Daoy (cell line): ENCODE measurements around the gene EPB41L5. TPM values are rescaled to one million over a fixed set of nuclear protein-coding genes. Genes with fewer than 3 reads are reported as not detected.
A peak's percentile ranks its signal among the peaks of the same experiment; 100 is the strongest.
"Not testable (repeated sequence)": the region's sequence is repeated elsewhere in the genome, so short reads cannot be mapped to it uniquely, and the experiment has no call there.

Source experiments
- DNase-seq: peaks from one replicate; pipeline ENCODE4 v3.0.0-alpha.2; 2015; ENCODE audit warnings: low read depth
- total RNA-seq: library from RNA; depleted of rRNA; stranded (reverse); fragments of >200 nt; shearing (Covaris generic); gene quantifications from 2 replicates; pipeline ENCODE4 v1.2.3, GENCODE V29; 2014

Gene EPB41L5
- total RNA-seq, 1 experiment from 2014 or later, result 6.4 TPM

DNA sequence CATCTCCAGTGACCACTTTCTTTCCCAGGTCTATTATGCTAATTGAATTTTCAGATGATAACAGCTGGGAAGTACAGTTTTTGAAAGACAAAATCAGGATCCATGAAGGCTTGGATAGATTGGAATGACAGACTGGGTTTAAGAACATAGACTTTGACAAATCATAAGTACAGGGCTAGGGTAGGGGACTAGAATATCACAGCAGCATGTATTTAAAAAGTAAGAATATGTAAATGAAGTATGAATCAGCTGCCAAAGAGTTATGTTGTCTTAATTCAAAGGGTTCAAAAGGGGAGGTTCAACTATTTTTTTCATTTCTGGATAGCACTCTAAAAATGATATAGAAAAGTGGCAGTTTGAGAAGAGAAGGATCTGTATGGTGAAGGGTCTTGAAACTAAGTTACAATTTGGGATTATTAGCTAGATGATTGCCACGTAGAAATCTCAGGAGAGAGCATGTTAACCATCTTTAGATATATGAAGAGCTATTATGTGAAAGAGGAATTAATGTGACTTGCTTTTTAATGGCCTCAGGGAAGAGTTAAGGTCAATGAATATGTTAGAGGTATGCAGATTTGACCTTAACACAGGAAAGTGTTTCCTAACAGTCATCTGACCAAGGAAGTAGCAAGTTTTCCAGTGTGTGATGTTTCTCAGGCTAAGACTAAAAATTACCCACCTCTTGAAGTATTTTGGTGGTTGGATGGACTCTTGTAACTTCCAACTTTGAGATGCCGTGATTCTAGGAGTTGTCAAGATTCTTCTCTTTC, 128.6 kb downstream of the EPB41L5 start:
- DNase-seq, result no peak

DNA sequence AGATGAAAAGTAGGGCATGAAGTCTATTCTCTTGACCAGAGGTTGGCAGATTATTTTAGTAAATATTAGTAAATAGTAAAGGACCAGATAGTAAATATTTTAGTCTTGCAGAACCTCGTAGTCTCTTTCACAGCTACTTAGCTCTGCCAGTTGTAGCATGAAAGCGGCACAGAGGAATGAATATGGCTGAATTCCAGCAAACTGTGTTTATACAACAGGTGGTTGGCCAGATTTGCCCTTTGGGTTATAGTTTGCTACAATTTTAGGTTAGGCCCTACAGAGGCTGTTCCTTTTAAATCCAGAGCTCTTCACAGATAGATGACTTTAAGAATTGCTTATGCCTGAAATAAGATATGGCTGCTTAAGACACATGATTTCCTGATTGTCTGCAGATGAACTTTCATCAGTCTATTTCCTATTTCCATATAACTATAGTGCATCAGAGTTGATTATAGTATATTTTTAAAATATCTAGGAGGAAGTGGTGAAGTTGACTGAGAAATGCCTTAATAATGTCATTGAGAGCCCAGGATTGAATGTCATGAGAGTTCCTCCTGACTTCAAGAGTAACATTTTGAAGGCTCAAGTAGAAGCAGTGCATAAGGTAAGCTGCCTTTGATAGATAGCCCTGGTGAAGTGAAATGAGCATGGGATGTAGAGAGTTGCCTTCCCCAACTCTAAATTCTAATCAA, 129.8 kb downstream of the EPB41L5 start:
- DNase-seq, result no peak

DNA sequence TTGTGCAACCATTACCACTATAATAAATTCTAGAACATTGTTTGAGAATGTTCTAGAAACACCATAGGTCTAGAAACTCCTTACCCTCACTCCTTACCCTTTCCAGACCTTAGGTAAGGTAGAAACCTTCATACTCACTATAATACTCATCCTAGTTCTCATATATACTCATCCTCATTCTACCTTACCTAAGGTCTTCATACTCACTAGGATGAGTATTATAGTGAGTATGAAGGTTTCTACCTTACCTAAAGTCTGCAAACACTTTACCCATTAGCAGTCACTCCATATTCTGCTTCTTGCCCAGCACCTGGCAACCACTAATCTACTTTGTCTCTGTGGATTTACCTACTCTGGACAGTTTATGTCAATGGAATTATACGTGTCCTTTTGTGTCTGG, 135.4 kb downstream of the EPB41L5 start:
- no peak for DNase-seq

DNA sequence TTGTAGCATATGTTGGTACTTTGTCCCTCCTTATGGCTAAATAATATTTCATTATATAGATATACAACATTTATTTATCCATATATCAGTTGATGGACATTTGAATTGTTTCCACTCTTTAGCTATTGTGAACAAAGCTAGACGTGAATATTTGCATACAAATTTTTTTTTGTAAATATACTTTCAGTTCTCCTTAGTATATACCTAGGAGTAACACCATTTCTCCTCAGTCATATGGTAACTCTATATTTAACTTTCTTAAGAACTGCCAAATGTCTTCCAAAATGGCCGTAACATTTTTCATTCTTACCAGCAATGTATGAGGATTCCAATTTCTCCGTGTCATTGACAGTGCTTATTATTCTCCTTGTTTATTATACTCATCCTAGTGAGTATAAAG, 135.8 kb downstream of the EPB41L5 start:
- no peak for DNase-seq

DNA sequence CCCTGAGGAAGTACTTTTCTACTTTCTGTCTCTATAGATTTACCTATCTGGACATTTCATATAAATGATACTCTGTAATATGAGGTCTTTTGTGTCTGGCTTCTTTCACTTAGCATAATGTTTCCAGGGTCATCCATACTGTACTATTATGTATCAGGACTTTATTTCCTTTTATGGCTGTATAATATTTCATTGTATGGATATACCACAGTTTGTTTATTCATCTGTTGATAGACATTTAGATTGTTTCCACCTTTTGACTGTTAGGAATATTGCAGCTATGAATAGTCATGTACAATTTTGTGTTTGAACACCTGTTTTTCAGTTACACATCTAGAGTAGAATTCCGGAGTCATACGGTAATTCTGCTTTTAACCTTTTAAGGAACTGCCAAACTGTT, 136.5 kb downstream of the EPB41L5 start:
- DNase-seq, result no peak

DNA sequence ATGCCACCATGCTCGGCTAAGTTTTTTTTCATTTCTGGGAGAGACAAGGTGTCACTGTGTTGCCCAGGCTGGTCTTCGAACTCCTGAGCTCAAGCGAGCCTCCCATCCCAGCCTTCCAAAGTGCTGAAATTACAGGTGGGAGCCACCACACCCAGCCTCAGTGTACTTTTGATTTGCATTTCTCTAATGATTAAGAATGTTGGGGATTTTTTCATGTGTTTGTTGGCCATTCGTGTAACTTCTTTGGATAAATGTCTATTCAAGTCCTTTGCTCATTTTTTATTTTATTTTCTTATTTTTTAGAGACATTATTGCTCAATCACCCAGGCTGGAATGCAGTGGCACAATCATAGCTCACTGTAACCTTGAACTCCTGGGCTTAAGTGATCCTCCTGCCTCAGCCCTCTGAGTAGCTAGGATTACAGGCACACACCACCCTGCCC, 137.2 kb downstream of the EPB41L5 start:
- DNase-seq, result no peak

DNA sequence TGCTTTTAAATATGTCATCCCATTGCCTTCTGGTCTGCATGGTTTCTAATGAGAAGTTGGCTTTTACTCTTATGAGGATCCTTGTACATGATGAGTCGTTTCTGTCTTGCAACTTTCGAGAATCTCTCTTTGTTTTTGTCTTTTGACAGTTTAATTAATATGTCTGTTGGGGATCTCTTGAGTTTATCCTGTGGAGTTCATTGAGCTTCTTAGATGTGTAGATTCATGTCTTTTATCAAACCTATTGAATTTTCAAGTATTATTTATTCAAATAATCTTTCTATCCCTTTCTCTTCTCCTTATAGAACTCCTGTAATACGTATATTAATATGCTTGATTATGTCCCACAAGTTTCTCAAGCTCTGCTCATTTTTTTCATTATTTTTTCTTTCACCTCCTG, 142.4 kb downstream of the EPB41L5 start:
- DNase-seq, result no peak

DNA sequence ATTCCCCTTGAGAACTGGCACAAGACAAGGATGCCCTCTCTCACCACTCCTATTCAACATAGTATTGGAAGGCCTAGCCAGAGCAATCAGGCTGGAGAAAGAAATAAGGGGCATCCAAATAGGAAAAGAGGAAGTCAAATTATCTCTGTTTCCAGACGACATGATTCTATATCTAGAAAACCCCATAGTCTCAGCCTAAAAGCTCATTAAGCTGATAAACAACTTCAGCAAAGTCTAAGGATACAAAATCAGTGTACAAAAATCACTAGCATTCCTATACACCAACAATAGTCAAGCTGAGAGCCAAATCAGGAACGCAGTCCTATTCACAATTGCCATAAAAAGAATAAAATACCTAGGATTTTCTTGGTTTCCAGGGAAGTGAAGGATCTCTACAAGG, 145.8 kb downstream of the EPB41L5 start:
- DNase-seq, result not testable (repeated sequence)

DNA sequence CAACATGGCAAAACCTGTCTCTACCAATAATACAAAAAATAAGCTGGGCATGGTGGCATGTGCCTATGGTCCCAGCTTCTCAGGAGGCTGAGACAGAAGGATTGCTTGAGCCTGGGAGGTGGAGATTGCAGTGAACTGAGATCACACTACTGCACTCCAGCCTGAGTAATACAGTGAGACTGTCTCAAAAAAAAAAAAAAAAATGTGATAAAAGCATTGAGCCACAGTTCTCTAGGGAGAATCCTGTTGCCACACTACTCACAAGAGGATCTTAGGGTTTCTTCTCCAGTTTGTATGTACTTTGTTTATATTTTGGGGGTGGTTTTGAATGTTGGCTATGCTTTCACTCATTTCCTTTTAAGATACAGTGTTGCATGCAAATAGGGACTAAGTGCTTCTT, 148.3 kb downstream of the EPB41L5 start:
- no peak for DNase-seq

DNA sequence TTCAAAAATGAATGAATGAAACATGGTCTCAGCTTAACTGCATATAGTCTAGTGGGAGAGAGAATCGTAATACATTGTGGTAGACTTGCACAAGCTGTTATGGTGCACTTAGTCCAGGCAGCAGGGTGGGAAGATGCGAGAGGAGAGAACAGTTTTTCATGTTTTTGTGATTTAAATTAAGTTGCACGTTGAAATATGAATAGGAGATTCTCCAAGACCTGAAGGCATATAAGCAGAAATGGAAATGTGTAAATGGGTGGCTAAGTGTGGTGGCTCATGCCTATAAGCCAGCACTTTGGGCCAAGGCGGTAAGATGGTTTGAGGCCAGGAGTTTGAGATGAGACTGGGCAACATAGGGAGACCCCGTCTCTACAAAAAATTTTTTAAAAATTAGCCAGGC, 149.8 kb downstream of the EPB41L5 start:
- no peak for DNase-seq

DNA sequence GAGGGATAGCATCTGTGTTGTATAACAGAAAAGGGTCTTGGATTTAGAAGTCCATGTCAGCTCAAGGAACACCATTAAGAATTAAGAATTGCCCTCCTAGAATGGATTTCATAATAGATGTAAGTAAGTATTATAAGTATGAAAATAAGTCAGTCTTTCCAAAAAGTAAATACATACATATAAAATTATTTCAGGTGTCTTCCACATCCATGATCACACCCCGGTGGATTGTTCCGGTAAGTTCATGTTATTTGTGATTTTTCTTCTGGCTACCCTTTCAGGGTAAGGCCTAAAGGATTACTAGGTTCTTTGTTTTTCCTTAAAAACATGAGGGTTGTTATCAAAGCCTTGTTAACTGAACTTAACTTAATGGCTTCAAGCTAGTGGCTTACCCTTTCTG, 154.4 kb downstream of the EPB41L5 start:
- no peak for DNase-seq

DNA sequence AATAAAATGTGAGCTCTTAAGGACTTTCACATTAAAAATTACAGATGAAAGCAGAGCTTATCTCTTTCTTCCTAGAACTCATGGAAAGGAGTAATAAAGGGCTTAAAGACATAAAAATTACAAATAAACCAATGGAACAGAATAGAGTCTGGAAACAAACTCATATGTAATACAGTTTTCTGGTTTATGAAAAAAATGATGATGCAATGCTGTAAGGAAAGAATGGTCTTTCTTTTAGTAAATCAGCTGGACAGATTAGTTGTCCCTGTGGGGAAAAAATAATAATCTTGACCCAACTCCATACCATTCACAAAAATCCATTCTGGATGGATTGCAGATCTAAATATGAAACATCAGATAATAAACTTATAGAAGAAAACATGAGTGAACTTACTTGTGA, 156.1 kb downstream of the EPB41L5 start:
- DNase-seq, result no peak

DNA sequence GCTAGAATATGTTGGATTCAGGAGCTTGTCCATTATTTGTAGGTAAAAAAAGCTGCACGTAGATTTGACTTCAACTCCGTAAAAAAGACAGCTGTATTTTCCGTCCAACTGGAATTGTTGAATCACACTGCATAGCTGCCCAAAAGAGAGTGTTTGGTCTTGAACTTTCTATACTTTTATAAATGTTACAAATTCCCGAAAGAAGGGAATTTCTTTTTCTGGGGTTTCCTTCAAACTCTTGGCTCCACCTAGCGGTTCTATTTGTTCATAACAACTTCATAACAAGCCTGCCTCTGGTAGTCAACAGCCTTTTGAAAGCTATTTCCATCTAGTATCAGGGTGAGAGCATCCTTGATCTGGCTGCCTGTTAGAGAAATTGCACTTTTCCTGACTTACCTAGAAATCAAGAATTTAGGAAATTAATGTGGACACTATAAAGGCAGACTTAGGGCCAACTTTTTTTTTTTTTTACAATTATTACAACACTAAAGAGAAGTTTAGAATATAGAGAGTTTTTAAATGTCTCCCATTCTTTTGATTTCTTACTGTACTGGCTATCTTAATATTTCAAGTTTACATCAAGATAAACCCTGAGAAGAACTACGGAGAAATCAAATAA, 162.2 kb downstream of the EPB41L5 start:
- DNase-seq, result peak; percentile 23

DNA sequence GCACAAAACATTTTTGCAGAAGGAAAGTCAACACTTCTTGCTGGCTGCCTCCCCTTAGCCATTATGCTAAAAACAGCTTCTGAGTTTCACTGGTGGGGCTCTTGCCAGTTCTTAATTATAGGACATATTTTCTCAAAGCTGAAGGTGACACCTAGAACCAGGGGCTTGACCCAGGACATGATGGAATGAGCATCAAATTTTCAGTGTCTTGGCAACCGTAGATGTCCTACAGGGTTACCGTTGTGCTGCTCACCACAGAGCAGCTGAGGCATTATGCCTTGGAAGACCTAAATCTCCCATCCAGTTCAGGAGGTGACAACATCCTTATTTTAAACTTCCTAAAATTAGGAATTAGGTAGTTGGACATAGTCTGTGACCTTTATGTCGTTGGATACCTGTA, 163.6 kb downstream of the EPB41L5 start:
- DNase-seq, result no peak

DNA sequence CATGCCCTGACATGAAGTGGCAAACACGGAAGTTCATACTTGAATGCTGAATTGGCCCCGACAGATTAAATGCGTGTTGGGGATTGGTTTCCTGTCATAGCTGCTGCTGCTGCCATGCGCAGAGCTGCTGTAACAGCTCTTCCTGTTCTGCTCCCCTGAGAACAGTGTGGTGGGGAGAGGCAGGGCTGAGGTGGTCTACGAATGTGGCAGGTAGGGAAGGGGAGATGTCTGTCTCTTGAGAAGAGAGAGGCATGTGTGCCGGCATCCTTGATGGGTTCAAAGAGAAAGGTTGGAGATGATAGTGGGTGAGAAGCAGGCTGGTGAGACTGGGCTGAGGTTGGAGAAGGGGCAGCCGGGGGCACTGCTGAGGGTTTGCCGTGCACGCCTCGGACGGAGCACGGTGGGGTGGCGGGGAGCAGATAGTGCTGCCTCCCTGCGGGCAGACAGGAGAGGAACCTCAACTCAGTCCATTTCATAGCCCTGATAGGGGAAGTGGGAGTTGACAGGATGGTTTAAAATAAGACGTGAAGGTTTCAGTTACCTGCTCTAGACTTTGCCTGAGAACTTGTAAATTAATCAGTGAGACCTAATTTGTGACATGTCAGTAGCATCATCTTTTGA, 164.2 kb downstream of the EPB41L5 start:
- DNase-seq, result no peak

DNA sequence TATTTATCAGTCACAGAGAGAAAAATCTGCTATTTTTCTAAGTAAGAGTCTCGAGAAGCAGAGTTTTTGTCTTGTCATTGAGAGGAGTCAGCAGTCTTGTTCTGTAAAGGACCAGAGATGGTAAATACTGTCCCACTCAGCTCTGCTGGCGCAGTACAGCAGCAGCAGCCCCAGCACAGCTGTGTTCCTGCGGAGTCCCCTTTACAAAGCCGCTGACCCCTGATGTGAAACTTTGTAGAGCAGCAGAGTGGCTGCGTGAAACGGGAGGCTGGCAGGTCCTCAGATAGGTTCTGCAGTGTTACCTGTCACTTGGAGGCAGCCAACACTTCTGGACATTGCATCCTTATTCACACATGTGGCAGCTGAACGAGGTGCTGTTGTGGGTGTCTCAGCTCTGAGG, 165.1 kb downstream of the EPB41L5 start:
- no peak for DNase-seq

DNA sequence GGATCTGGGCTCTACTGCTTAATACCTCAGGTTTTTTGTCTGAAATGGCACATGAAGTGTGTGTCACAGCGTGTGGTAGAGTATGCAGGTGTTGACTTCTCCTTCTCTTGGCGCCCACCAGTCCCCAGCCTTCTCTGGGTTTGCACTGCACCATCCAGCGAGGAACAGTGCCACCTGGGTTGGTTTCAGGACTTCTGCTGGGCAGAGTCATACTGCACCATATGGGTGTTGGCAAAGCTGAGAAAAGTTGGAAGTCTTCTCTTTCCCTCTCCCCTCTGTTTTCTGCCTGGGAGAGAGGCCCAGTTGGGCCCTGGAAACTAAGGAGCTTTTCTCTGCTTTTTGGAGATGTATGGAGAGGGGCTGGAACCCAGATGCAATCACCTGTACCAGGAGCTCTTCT, 166.5 kb downstream of the EPB41L5 start:
- DNase-seq, result no peak

DNA sequence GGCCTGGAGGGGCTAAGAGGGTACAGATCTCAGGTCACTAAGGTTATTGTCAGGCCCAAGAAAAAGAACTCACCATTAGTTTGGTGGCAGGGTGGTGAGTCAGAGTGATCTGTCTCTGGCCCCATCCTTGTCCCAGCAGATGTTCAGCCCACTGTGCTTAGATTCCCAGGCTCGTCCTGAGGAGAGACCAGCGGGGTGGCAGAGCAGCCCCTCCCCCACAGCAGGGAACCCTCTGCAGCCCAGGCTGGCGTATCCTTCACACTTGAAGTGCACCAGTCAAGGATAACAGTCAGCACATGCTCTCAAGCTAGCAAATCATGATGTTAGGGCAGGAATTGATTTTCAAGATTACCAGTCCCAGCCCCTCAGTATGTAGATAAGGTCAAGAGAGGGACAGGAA, 167.2 kb downstream of the EPB41L5 start:
- DNase-seq, result no peak

DNA sequence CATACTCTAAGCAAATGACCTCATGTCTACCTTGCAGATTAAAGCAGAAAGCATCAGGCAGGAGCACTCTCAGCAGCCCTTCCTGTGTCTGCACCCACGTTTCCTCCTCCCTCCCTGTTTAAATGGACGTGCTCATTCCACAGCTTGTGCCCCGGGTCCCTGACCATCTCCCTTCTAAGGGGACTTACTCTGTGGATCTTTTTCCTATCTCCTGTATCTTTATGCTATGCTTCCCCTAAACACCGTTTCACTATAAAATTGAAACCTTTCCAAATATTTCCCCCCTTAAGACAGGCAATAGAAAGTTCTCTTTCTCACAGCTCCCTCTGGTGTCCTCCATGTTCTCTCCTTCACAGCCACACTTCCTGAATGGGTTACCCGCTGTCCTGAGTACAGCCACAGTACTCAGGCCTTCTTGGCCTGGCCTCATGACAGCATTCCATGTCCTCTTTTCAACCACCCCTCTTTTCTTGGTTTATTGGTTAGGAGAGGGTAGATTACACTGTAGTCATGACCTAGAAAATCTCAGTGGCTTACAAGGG, 169.2 kb downstream of the EPB41L5 start:
- no peak for DNase-seq

DNA sequence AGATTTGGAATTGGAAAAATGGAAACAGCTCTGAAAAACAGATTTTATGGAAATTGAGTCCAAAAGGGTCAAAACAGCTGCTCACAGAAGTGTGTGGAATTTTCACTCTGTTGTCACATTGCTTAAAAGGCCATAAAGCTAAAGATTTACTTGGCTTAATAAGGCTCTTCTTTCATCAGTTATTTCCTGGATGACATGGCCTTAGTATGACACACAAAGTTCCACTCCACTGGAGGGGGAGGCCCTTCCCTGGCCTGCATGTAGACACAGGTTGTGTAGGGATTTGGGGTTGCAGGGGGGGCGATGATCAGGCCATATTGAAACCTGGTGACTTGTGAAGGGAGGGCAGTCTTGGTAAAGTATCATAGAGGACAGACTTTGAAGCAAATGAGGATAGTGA, 176.3 kb downstream of the EPB41L5 start:
- no peak for DNase-seq

DNA sequence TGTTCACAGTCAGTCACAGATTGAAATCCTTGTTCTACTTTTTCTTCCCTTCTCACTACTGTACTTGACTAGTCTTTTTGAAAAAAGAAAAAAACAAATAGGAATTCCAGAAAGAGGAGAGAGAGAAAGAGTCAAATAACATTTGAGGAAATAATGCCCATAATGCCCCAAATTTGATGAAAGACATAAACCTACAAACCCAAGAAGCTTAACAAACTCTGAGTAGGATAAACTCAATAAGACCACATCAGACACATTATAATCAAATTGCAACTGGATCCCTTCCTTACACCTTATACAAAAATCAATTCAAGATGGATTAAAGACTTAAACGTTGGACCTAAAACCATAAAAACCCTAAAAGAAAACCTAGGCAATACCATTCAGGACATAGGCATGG, 179.4 kb downstream of the EPB41L5 start:
- no peak for DNase-seq

DNA sequence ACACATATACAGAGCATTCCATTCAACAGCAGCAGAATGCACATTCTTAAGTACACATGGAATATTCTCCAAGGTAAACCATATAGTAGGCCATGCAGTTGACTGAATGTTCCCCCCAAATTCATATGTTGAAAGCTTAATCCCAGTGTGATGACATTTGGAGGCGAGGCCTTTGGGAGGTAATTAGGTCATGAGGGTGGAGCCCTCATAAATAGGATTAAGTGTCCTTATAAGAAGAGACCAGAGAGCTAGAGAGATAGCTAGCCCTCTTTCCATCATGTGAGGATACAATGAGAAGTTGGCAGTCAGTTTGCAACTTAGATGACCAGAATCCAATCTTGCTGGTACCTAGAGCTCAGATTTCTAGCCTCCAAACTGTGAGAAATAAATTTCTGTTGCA, 182.7 kb downstream of the EPB41L5 start:
- no peak for DNase-seq
